Right lobe of liver (tissue), 6 donors: ENCODE data around the gene C12orf57. TPM values are rescaled to one million over a fixed set of nuclear protein-coding genes. Genes with fewer than 3 reads are reported as not detected.
A peak's percentile ranks its signal among the peaks of the same experiment; 100 is the strongest.

ENCODE experiments used
- ATAC-seq, 4 donors: fragments of 200-7000 bp; cut with Tn5 transposase; one replicate each; pipeline ENCODE4 v1.9.1; 2020; ENCODE audit warnings: mild to moderate bottlenecking in 4 of 4, moderate library complexity in 4 of 4
- DNase-seq, 3 donors: peaks; one replicate each; pipeline ENCODE4 v3.0.0-alpha.2; 2020
- H3K27ac ChIP-seq, 3 donors: fragments of 200-600 bp; one replicate each; pipeline ENCODE4 v1.8.0; 2022
- H3K27me3 ChIP-seq, 2 donors: fragments of 200-600 bp; one replicate each; pipeline ENCODE4 v1.8.0; 2022
- H3K36me3 ChIP-seq, 4 donors: fragments of 200-600 bp; sonication (generic) in 1 of 4; one replicate each; pipeline versions ENCODE4 v1.5.1 to v1.8.0; 2017 to 2022; ENCODE audit warnings: control low read depth in 1 of 4
- H3K4me1 ChIP-seq, 4 donors: fragments of 200-600 bp; sonication (generic) in 1 of 4; one replicate each; pipeline versions ENCODE4 v1.5.1 to v1.8.0; 2017 to 2022; ENCODE audit warnings: control low read depth in 1 of 4
- H3K4me3 ChIP-seq, 3 donors: fragments of 200-600 bp; one replicate each; pipeline ENCODE4 v1.8.0; 2022
- H3K9me3 ChIP-seq, 4 donors: fragments of 200-600 bp; sonication (generic) in 1 of 4; one replicate each; pipeline versions ENCODE4 v1.5.1 to v1.8.0; 2017 to 2022; ENCODE audit warnings: control low read depth in 1 of 4
- POLR2A ChIP-seq: fragments of 450-650 bp; IDR thresholded peaks from one replicate; pipeline ENCODE4 v1.6.1; 2017; ENCODE audit warnings: antibody characterized with exemption, mild to moderate bottlenecking
- WGBS: methylation state at CpG from one replicate; pipeline ENCODE4 v1.1.6; 2018; ENCODE audit warnings: low coverage, low lambda C conversion rate; ENCODE audit not compliant: insufficient coverage; ENCODE audit errors: missing lambda C conversion rate; 5-methylcytosine and 5-hydroxymethylcytosine counted together
- intact Hi-C, 2 donors: fragments of 100-400 bp; cut with DNase I; formaldehyde crosslinking; loops; one replicate each; pipeline versions ENCODE4 v1.11.2 to v1.14.1; 2022
- total RNA-seq, 6 experiments: library from RNA; depleted of rRNA in 2 of 6; stranded (reverse); fragments of >200 nt in 2 of 6; fragmentation: NEBNext Ultra II Directional in 3 of 6; extraction: Animal tissue kit (Norgen Biotek cat#: 25700) in 3 of 6; gene quantifications; one replicate each; pipeline versions ENCODE4 v1.1.0 to v1.2.4, GENCODE V29; 2016 to 2023
- TF ChIP-seq, protein P1 (sequence below), 4 donors: fragments of 200-600 bp in 3 of 4; fragments of 450-650 bp in 1 of 4; IDR thresholded peaks; one replicate each; pipeline versions ENCODE4 v1.5.1 to v1.8.0; 2016 to 2022; ENCODE audit warnings: antibody characterized with exemption in 4 of 4, mild to moderate bottlenecking in 2 of 4
- donor health status: DM: no; HTN: yes; CAD: no.
- donor health status: DM: no; HTN: no; CAD: no.
- donor health status: DM: no; HTN: no; CAD: no.
- donor health status: DM: no; HTN: yes; CAD: no.
- donor health status: DM: no; HTN: yes; CAD: no.

C12orf57 gene
- total RNA-seq, 6 experiments from 2014 or later: 47.6 to 189 (median 70.5) TPM

DNA sequence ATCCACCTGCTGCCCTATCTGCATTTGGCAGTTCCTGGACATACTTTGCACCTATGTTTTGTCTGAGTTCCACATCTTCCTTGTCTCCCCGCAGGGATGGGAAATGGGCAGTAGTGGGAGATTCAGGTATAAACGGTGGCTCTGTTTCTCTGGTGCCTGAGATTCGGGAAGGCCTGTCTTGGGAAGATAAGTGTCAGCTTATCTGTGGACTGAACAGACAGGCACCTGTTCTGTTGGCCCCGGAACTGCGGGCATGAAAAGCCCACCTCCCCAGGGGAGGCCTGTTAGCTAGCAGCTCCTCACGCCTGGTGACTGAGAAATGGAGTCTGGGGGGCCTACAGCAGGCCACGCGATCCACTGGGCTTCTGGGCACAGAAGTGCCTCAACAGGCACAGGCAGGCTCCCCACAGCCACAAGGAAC, 20.8 kb downstream of the C12orf57 start:
- DNase-seq (peak in 1 of 3 donors; percentile 58), ATAC-seq (no peak)
- H3K9me3 ChIP-seq: no peaks in the 10 kb centered on the region
- no peaks in the 10 kb centered on the region for H3K27me3 ChIP-seq
- no peak overlapping the region for H3K4me3 ChIP-seq
- no peak for TF ChIP-seq POLR2A
- TF ChIP-seq, protein P1, sequence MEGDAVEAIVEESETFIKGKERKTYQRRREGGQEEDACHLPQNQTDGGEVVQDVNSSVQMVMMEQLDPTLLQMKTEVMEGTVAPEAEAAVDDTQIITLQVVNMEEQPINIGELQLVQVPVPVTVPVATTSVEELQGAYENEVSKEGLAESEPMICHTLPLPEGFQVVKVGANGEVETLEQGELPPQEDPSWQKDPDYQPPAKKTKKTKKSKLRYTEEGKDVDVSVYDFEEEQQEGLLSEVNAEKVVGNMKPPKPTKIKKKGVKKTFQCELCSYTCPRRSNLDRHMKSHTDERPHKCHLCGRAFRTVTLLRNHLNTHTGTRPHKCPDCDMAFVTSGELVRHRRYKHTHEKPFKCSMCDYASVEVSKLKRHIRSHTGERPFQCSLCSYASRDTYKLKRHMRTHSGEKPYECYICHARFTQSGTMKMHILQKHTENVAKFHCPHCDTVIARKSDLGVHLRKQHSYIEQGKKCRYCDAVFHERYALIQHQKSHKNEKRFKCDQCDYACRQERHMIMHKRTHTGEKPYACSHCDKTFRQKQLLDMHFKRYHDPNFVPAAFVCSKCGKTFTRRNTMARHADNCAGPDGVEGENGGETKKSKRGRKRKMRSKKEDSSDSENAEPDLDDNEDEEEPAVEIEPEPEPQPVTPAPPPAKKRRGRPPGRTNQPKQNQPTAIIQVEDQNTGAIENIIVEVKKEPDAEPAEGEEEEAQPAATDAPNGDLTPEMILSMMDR (IDR thresholded peaks at IDR 0.05): no peak
- H3K36me3 ChIP-seq: peaks cover 6 to 38% (median 25%) of the 10 kb centered on the region in 4 donors
- H3K4me1 ChIP-seq: peaks cover 2 to 23% (median 12%) of the 10 kb centered on the region in 4 donors
- intact Hi-C loops: no loop called here
- 54% methylated on average over 3 of the region's 8 CpGs for WGBS
- H3K27ac ChIP-seq: peak overlapping the region; percentile 11 to 44 (median 41)

DNA sequence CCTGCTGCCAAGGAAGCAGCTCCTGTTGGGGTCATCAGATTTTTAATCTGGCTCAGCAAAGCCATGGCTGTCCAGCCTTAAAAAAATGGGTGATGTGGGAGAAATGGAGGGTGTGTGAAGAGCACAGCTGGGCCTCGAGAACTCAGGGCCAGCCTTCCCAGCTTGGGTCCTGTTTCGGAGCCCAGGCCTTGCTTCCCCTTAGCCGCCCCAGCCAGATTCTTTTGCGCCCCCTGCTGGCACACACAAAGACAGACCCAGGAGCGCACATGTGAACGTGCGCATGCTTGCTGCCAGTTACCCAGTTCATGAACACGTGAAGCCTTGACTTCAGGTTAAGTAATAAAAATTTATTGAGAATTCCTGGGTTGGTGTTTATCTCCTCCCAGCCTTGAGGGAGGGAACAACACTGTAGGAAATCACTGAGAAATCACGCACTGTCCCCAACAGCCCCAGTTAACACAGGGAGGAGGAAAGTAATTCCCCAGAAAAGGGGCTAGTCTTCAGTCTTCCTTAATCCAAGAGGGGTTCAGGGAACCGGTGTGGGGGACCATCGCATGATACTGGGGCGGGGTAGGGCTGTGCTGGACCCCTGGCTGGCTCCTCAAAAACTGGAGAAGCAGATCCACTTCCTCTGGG, 21.3 kb downstream of the C12orf57 start:
- Histone ChIP-seq H3K27me3 (no peaks in the 10 kb centered on the region), H3K27ac (peak overlapping the region; percentile 11 to 44 (median 41)), H3K4me3 (no peak overlapping the region), H3K4me1 (peaks cover 2 to 23% (median 12%) of the 10 kb centered on the region in 4 donors), H3K9me3 (no peaks in the 10 kb centered on the region), H3K36me3 (peaks cover 6 to 38% (median 25%) of the 10 kb centered on the region in 4 donors)
- TF ChIP-seq POLR2A: no peak
- TF ChIP-seq, protein P1 (IDR thresholded peaks at IDR 0.05): peak; percentile 91 to 95 (median 94)
- WGBS: 17% methylated on average over 12 of the region's 12 CpGs
- intact Hi-C loops: no loop called here
- DNase-seq (peak; percentile 87 to 91 (median 88)), ATAC-seq (peak; percentile 63 to 88 (median 76))

DNA sequence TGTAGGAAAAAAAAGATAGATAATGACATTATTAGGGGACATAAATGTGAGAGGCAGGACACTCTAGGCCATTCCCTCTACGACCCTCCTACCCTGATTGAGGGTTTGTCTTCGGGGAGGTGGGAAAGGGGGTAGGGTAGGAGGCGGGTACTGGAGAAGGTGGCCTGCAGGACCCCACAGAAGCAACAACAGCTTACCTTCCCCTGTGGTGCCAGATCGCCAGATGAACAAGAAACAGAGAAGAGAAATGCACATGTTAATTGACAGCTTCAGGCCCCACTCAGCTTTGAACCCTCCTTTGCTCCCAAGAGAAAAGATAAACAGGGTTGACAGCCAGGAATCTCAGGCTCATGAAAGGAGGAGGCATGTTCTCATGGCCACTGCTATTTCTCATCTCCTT, 21.9 kb downstream of the C12orf57 start:
- no peaks in the 10 kb centered on the region for H3K27me3 ChIP-seq
- TF ChIP-seq, protein P1 (IDR thresholded peaks at IDR 0.05): no peak
- no peak for TF ChIP-seq POLR2A
- ATAC-seq: no peak
- H3K4me1 ChIP-seq: peaks cover 2 to 23% (median 12%) of the 10 kb centered on the region in 4 donors
- WGBS: 68% methylated on average over 3 of the region's 4 CpGs
- no peak for DNase-seq
- peak overlapping the region in 1 of 3 donors; percentile 41 for H3K27ac ChIP-seq
- H3K4me3 ChIP-seq: no peak overlapping the region
- H3K9me3 ChIP-seq: no peaks in the 10 kb centered on the region
- intact Hi-C loops: no loop called here
- peaks cover 6 to 38% (median 25%) of the 10 kb centered on the region in 4 donors for H3K36me3 ChIP-seq

DNA sequence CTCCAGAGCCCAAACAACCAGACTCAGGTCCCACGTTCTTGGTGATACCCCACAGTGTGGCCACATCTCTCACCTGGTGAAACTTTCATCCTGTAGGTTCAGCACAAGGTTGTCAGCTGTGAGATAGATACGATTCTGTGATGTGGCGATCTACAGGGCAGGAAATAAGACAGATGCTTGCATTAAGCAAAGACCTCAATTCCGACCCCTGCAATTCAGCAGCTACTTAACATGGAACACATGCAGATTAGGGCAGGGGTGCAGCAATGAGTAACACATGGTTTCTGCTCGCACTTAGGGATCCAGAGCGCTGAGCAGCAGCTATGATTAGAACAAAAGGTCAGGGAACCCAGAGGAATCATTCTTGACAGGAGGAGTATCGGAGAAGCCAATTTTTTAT, 22.5 kb downstream of the C12orf57 start:
- no peaks in the 10 kb centered on the region for H3K27me3 ChIP-seq
- peaks cover 6 to 38% (median 25%) of the 10 kb centered on the region in 4 donors for H3K36me3 ChIP-seq
- no peak for DNase-seq
- intact Hi-C loops: no loop called here
- no peak overlapping the region for H3K27ac ChIP-seq
- no peak for TF ChIP-seq POLR2A
- TF ChIP-seq, protein P1 (IDR thresholded peaks at IDR 0.05): no peak
- ATAC-seq: no peak
- peaks cover 2 to 23% (median 12%) of the 10 kb centered on the region in 4 donors for H3K4me1 ChIP-seq
- no peaks in the 10 kb centered on the region for H3K9me3 ChIP-seq
- WGBS: 59% methylated on average over 5 of the region's 7 CpGs
- H3K4me3 ChIP-seq: no peak overlapping the region
